BE2C (cell line): Measurements from ENCODE around the gene P2RY8.

Source experiments
- DNase-seq: peaks from one replicate; pipeline ENCODE4 v3.0.0-alpha.2; 2020
- H3K27me3 ChIP-seq: fragments of 250-450 bp; sonication (Bioruptor Pico); 2 replicates; pipeline ENCODE4 v1.5.1; 2020; ENCODE audit warnings: mild to moderate bottlenecking
- H3K36me3 ChIP-seq: fragments of 250-450 bp; sonication (Bioruptor Pico); 2 replicates; pipeline ENCODE4 v1.5.1; 2020; ENCODE audit warnings: mild to moderate bottlenecking
- H3K4me1 ChIP-seq: fragments of 250-450 bp; sonication (Bioruptor Pico); 2 replicates; pipeline ENCODE4 v1.5.1; 2020
- H3K4me3 ChIP-seq: 2 replicates; pipeline ENCODE4 v1.5.1; 2011; ENCODE audit warnings: low read depth, low read length
- H3K9me3 ChIP-seq: fragments of 250-450 bp; sonication (Bioruptor Pico); 2 replicates; pipeline ENCODE4 v1.5.1; 2020
- CTCF ChIP-seq: IDR thresholded peaks from 2 replicates; pipeline ENCODE4 v1.5.1; 2012; ENCODE audit warnings: mild to moderate bottlenecking, low read depth, low read length

P2RY8 gene

GRCh38 chrX:1418901-1419544 lies 118.0 kb downstream of the P2RY8 start:
- no peaks in the 10 kb centered on the region for H3K4me1 ChIP-seq
- DNase-seq, result no peak
- no peak overlapping the region for H3K4me3 ChIP-seq
- no peaks in the 10 kb centered on the region for H3K36me3 ChIP-seq
- H3K27me3 ChIP-seq, result no peaks in the 10 kb centered on the region
- TF ChIP-seq CTCF, result no peak
- H3K9me3 ChIP-seq, result no peaks in the 10 kb centered on the region; the same call in 1 of the 2 replicates

- no peak for DNase-seq
- H3K36me3 ChIP-seq, result no peaks in the 10 kb centered on the region
- no peaks in the 10 kb centered on the region for H3K4me1 ChIP-seq
- no peak for TF ChIP-seq CTCF
- H3K9me3 ChIP-seq, result no peaks in the 10 kb centered on the region; the same call in 1 of the 2 replicates
- no peaks in the 10 kb centered on the region for H3K27me3 ChIP-seq
- no peak overlapping the region for H3K4me3 ChIP-seq
These were observed 118.8 kb downstream of the P2RY8 start for GRCh38 chrX:1417921-1418771.

- no peak for DNase-seq
- Histone ChIP-seq H3K4me3 (no peak overlapping the region), H3K36me3 (no peaks in the 10 kb centered on the region), H3K4me1 (no peaks in the 10 kb centered on the region), H3K9me3 (no peaks in the 10 kb centered on the region; the same call in 1 of the 2 replicates), H3K27me3 (no peaks in the 10 kb centered on the region)
- TF ChIP-seq CTCF, result no peak
These were observed 119.8 kb downstream of the P2RY8 start for GRCh38 chrX:1416965-1417760.

GRCh38 chrX:1416327-1416784 lies 120.6 kb downstream of the P2RY8 start:
- Histone ChIP-seq H3K36me3 (no peaks in the 10 kb centered on the region), H3K9me3 (no peaks in the 10 kb centered on the region; the same call in 1 of the 2 replicates), H3K27me3 (no peaks in the 10 kb centered on the region), H3K4me1 (no peaks in the 10 kb centered on the region), H3K4me3 (no peak overlapping the region)
- no peak for TF ChIP-seq CTCF
- DNase-seq, result no peak
